Measurements from ENCODE around the gene UROC1. TPM values are rescaled to one million over a fixed set of nuclear protein-coding genes. Genes with fewer than 3 reads are reported as not detected.

The UROC1 gene
- total and polyA plus RNA-seq, 2 donors, result 0.07 to 0.38 TPM

DNA sequence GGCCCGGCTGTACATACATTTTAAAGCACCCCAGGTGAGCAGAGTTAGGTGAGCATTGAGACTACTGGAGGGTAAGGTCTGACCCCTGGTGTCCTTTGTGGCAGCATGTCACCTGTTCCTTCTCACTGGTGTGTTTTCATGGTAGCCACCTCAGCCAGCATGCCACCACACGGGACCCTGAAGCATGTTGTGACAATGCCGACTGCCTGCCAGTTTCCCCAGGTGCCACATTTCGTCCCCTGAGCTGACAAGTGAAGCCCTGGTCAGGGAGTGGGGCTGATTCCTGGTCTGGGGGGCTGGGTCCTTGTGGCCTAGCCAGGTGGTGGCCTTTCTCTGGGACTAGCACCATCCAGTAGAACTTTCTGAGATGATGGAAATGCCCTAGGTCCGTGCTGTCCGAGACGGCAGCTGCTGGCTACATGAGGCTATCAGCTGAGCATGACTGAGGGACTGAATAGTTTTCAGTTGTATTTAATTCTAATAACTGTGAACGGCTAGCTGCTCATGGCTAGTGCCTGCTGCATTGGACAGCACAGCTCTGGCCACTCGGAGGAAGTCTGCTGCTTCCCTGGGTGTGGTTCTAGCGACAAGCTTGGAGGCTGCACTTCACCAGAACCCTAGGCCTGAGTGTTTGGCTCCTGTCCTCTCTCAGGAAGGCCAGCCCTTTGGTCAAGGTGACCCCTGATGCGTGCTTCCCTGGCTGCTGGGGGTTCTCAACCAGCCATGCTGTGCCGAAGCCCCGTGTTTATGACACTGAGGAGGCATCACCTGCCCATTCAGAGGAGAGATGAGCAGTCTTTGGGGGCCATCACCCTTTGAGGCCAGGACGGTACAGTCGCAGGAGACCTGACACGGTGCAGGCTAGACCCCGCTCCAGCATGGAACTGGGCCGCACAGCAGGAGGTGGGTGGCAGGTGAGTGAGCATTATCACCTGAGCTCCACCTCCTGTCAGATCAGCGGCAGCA is 37.3 kb upstream of the UROC1 start:
- DNase-seq (ENCODE audit: low read depth in 6 of 9, low spot score in 9 of 9), result no peak
- H3K4me3 ChIP-seq (ENCODE audit: low read length in 2 of 2), result no peak overlapping the region
- H3K4me1 ChIP-seq (ENCODE audit: control insufficient read depth in 2 of 2, insufficient read depth in 2 of 2, low read length in 2 of 2), result peaks cover 0 to 6% of the 10 kb centered on the region in 2 donors
- H3K9me3 ChIP-seq (ENCODE audit: control insufficient read depth in 2 of 2, insufficient read depth in 1 of 2, low read length in 1 of 2), result peaks cover 0 to 3% of the 10 kb centered on the region in 2 donors
- H3K27me3 ChIP-seq (ENCODE audit: control insufficient read depth in 2 of 2, insufficient read depth in 1 of 2, low read length in 1 of 2), result no peaks in the 10 kb centered on the region
- H3K36me3 ChIP-seq (ENCODE audit: control insufficient read depth in 2 of 2, insufficient read depth in 2 of 2, low read length in 1 of 2), result no peaks in the 10 kb centered on the region
- 92% methylated on average over 19 of the region's 19 CpGs for WGBS
- no peak overlapping the region for H3K27ac ChIP-seq (ENCODE audit: low read depth in 1 of 2, low read length in 1 of 2)

- H3K27ac ChIP-seq (ENCODE audit: low read depth in 1 of 2, low read length in 1 of 2), result no peak overlapping the region
- DNase-seq (ENCODE audit: low read depth in 6 of 9, low spot score in 9 of 9), result no peak
- no peaks in the 10 kb centered on the region for H3K27me3 ChIP-seq (ENCODE audit: control insufficient read depth in 2 of 2, insufficient read depth in 1 of 2, low read length in 1 of 2)
- peaks cover 0 to 3% of the 10 kb centered on the region in 2 donors for H3K9me3 ChIP-seq (ENCODE audit: control insufficient read depth in 2 of 2, insufficient read depth in 1 of 2, low read length in 1 of 2)
- no peaks in the 10 kb centered on the region for H3K36me3 ChIP-seq (ENCODE audit: control insufficient read depth in 2 of 2, insufficient read depth in 2 of 2, low read length in 1 of 2)
- no peak overlapping the region for H3K4me3 ChIP-seq (ENCODE audit: low read length in 2 of 2)
- 94% methylated on average over 19 of the region's 19 CpGs for WGBS
- peaks cover 0 to 6% of the 10 kb centered on the region in 2 donors for H3K4me1 ChIP-seq (ENCODE audit: control insufficient read depth in 2 of 2, insufficient read depth in 2 of 2, low read length in 2 of 2)
These were observed 35.9 kb upstream of the UROC1 start for GRCh38 chr3:126553284-126554084.

DNA sequence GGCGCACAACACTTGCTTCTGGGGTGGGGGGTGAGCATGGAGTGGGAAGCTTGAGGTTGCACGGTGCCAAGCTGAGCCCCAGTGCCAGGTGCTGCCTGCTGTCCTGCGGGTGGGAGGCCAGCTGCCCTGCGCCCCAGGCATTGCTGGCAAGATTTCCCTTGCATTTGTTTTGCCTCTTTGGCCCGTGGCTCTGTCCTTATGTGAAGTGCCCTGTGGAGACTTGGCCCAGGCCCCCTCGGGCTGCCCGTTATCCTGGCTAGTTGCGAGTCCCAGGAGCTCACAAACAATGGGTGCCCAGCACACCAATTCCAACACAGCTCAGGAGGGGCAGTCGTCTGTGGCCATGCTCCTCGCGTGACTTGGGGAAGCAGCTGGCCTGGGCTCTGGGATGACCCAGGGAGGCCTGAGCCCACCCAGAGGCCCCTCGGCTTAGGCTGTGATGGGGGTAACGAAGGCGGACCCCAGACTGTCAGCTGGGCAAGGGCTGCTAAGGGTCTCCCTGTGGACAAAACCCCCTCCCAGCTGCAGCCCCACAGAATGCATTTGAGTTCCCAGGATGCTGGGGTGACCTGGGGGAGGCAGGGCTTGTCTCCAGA is 35.2 kb upstream of the UROC1 start:
- Histone ChIP-seq H3K4me3 (ENCODE audit: low read length in 2 of 2) (no peak overlapping the region), H3K36me3 (ENCODE audit: control insufficient read depth in 2 of 2, insufficient read depth in 2 of 2, low read length in 1 of 2) (no peaks in the 10 kb centered on the region), H3K27me3 (ENCODE audit: control insufficient read depth in 2 of 2, insufficient read depth in 1 of 2, low read length in 1 of 2) (no peaks in the 10 kb centered on the region), H3K4me1 (ENCODE audit: control insufficient read depth in 2 of 2, insufficient read depth in 2 of 2, low read length in 2 of 2) (peaks cover 0 to 6% of the 10 kb centered on the region in 2 donors), H3K9me3 (ENCODE audit: control insufficient read depth in 2 of 2, insufficient read depth in 1 of 2, low read length in 1 of 2) (peaks cover 0 to 3% of the 10 kb centered on the region in 2 donors), H3K27ac (ENCODE audit: low read depth in 1 of 2, low read length in 1 of 2) (no peak overlapping the region)
- DNase-seq (ENCODE audit: low read depth in 6 of 9, low spot score in 9 of 9), result no peak
- 92% methylated on average over 14 of the region's 14 CpGs for WGBS

DNA sequence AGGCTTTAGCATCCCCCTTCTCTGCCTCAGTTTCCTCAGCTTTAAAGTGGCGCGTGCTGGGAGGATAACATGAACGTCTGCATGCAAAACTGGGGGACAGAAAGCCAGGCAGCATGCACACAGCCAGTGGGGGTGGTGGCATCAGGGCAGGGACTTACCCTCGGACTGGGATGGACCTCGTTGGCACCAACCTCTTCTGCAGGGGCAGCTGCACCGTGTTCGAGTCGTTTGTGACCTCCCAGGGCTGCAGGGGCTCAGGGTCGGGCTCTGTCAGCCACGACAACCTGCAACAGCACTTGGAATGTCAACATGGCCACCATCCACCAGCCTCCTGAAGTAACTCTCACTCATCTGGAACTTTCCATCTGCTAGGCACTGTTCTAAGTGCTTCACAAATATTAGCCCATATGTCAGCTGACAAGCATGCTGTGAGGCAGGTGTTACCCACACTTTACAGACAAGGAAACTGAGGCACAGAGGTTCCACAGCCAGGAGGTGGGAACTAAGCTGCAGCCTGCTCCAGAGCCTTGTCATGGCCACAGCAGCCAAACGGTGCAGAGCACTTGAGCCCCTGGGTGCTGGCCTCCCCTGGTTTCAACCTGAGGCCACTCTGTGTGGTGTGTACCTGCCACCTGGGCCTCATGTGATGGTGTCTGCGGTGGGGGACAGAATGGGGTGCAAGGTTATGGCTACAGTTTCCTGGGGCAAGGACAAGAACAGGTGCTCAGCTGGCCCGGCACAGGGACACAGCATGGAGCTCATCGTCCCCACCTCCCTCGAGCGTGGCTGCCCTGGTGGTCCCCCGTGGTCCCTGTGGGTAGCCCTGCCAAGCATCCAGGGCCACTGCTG is 34.5 kb upstream of the UROC1 start:
- no peaks in the 10 kb centered on the region for H3K36me3 ChIP-seq (ENCODE audit: control insufficient read depth in 2 of 2, insufficient read depth in 2 of 2, low read length in 1 of 2)
- H3K4me1 ChIP-seq (ENCODE audit: control insufficient read depth in 2 of 2, insufficient read depth in 2 of 2, low read length in 2 of 2), result peaks cover 0 to 6% of the 10 kb centered on the region in 2 donors
- WGBS, result 85% methylated on average over 17 of the region's 17 CpGs
- H3K27me3 ChIP-seq (ENCODE audit: control insufficient read depth in 2 of 2, insufficient read depth in 1 of 2, low read length in 1 of 2), result no peaks in the 10 kb centered on the region
- no peak for DNase-seq (ENCODE audit: low read depth in 6 of 9, low spot score in 9 of 9)
- no peak overlapping the region for H3K27ac ChIP-seq (ENCODE audit: low read depth in 1 of 2, low read length in 1 of 2)
- peaks cover 0 to 3% of the 10 kb centered on the region in 2 donors for H3K9me3 ChIP-seq (ENCODE audit: control insufficient read depth in 2 of 2, insufficient read depth in 1 of 2, low read length in 1 of 2)
- no peak overlapping the region for H3K4me3 ChIP-seq (ENCODE audit: low read length in 2 of 2)

- Histone ChIP-seq H3K4me1 (ENCODE audit: control insufficient read depth in 2 of 2, insufficient read depth in 2 of 2, low read length in 2 of 2) (peaks cover 0 to 6% of the 10 kb centered on the region in 2 donors), H3K27ac (ENCODE audit: low read depth in 1 of 2, low read length in 1 of 2) (no peak overlapping the region), H3K27me3 (ENCODE audit: control insufficient read depth in 2 of 2, insufficient read depth in 1 of 2, low read length in 1 of 2) (no peaks in the 10 kb centered on the region), H3K9me3 (ENCODE audit: control insufficient read depth in 2 of 2, insufficient read depth in 1 of 2, low read length in 1 of 2) (peaks cover 0 to 3% of the 10 kb centered on the region in 2 donors), H3K36me3 (ENCODE audit: control insufficient read depth in 2 of 2, insufficient read depth in 2 of 2, low read length in 1 of 2) (no peaks in the 10 kb centered on the region), H3K4me3 (ENCODE audit: low read length in 2 of 2) (no peak overlapping the region)
- WGBS, result 49% methylated on average over 13 of the region's 13 CpGs
- no peak for DNase-seq (ENCODE audit: low read depth in 6 of 9, low spot score in 9 of 9)
These were observed 33.7 kb upstream of the UROC1 start for GRCh38 chr3:126551121-126551838.

DNA sequence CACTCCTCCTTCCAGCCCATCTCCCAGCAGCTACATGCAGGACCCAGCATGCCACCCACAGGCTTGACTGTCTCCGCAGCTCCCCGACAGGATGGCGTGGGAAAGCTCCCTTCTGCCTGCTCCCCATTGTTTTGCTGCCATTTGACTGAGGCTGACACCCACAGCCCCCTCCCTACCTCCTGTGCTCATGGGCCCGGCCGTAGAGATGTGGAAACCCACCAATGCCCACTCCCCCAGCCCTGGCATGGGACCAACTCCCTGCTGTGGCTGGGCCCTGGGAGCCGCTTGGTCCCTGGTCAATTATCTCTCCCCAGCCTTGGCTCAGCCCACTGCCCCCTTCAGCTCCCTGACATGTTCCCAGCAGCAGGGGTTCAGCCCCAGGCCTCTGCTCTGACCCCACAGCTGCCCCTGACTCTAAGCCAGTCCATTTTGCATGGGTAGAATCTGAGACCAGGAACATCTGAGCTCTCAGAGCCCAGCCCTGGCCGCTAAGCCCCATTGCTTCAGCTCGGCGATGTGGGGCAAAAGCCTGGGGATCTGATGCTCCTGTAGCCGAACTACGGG is 33.0 kb upstream of the UROC1 start:
- 96% methylated on average over 11 of the region's 11 CpGs for WGBS
- H3K4me1 ChIP-seq (ENCODE audit: control insufficient read depth in 2 of 2, insufficient read depth in 2 of 2, low read length in 2 of 2), result peaks cover 0 to 6% of the 10 kb centered on the region in 2 donors
- peaks cover 0 to 3% of the 10 kb centered on the region in 2 donors for H3K9me3 ChIP-seq (ENCODE audit: control insufficient read depth in 2 of 2, insufficient read depth in 1 of 2, low read length in 1 of 2)
- DNase-seq (ENCODE audit: low read depth in 6 of 9, low spot score in 9 of 9), result no peak
- no peak overlapping the region for H3K27ac ChIP-seq (ENCODE audit: low read depth in 1 of 2, low read length in 1 of 2)
- no peaks in the 10 kb centered on the region for H3K27me3 ChIP-seq (ENCODE audit: control insufficient read depth in 2 of 2, insufficient read depth in 1 of 2, low read length in 1 of 2)
- H3K36me3 ChIP-seq (ENCODE audit: control insufficient read depth in 2 of 2, insufficient read depth in 2 of 2, low read length in 1 of 2), result no peaks in the 10 kb centered on the region
- H3K4me3 ChIP-seq (ENCODE audit: low read length in 2 of 2), result no peak overlapping the region

DNA sequence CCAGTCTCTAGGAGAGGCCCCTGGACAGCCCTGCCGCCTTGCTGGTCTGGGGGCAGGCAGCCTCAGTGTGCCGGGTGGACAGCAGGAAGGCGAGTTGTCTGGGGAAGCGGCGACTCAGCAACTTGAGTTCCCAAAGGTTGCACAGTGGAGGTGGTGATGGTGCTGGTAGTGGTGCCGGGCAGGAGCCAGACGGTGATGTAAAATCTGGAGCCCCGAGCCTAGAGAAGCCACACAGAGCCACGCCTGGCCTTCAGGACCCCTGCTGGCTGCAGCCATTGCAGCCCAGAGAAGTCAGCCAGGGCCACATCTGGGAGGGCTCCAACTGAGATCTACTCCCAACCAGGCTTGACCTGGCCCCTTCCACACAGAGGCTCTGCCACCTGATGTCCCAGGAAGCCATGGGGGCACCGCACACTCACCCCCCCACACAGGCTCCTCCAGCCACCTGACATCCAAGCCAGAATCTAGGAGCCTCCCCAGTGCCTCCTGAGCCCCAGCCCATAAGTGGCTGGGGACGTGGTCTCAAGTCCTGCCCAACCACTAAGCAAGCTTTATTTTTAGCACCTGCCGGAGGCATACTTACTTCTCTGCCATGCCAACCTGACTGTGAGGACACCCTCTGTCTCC is 32.4 kb upstream of the UROC1 start:
- DNase-seq (ENCODE audit: low read depth in 6 of 9, low spot score in 9 of 9), result no peak
- Histone ChIP-seq H3K4me3 (ENCODE audit: low read length in 2 of 2) (no peak overlapping the region), H3K4me1 (ENCODE audit: control insufficient read depth in 2 of 2, insufficient read depth in 2 of 2, low read length in 2 of 2) (peaks cover 0 to 8% of the 10 kb centered on the region in 2 donors), H3K9me3 (ENCODE audit: control insufficient read depth in 2 of 2, insufficient read depth in 1 of 2, low read length in 1 of 2) (peaks cover 0 to 3% of the 10 kb centered on the region in 2 donors), H3K36me3 (ENCODE audit: control insufficient read depth in 2 of 2, insufficient read depth in 2 of 2, low read length in 1 of 2) (no peaks in the 10 kb centered on the region), H3K27ac (ENCODE audit: low read depth in 1 of 2, low read length in 1 of 2) (no peak overlapping the region), H3K27me3 (ENCODE audit: control insufficient read depth in 2 of 2, insufficient read depth in 1 of 2, low read length in 1 of 2) (no peaks in the 10 kb centered on the region)
- 95% methylated on average over 12 of the region's 12 CpGs for WGBS

Data from thymus (tissue), 11 donors.